Measurements from ENCODE around the gene DLK2.

DNA sequence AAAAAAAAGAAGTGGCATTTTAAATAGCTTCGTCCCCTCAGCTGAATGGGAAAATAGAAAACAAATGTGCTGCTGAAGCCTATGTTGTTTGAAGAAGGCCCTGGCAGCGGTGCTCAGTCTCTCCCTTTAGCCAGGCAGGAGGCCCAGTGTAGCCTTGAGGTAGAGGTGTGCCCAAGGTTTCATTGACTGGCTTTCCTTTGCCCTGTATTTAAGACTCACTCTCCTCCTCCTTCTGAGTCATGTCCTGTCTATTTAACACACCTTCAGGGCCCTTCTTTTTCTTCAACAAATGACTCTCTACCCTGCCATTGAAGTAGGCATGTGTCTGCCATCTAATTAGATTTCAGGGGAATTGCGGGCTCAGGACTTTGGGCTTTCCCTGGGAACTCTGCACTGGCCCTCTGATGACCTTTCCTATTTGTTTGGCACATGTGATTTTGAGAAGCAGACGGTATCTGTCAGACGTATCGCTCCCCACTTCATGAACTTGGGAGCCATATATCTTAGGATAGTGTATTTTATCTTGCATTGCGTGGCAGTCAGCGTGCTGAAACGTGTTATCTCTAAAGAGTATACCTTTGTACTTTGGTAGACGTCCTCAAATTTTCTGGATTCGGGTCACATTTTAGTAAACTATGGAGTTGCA, 26.4 kb upstream of the DLK2 start:
- no peak for TF ChIP-seq REST (IDR thresholded peaks at IDR 0.05; ENCODE audit: insufficient read depth in 1 of 2, low read depth in 2 of 2, low read length in 2 of 2)
- no peak for TF ChIP-seq POLR2AphosphoS5 (IDR thresholded peaks at IDR 0.05; ENCODE audit: low read depth, low read length)

All from PFSK-1 (cell line).